AG09309 (cell line): ENCODE measurements around the gene COPS8.
A peak's percentile ranks its signal among the peaks of the same experiment; 100 is the strongest.

Experiments used
- DNase-seq: peaks from one replicate; pipeline ENCODE4 v3.0.0-alpha.2; 2010; ENCODE audit warnings: low read depth
- H3K4me3 ChIP-seq: 2 replicates; pipeline ENCODE4 v1.5.1; 2011; ENCODE audit warnings: mild to moderate bottlenecking, low read depth, low read length, moderate library complexity; ENCODE audit not compliant: control insufficient read depth
- TF ChIP-seq, protein P1 (sequence below): IDR thresholded peaks from 2 replicates; pipeline ENCODE4 v1.5.1; 2011; ENCODE audit warnings: mild to moderate bottlenecking, low read depth, low read length, inconsistent platforms; ENCODE audit not compliant: insufficient read depth, control insufficient read depth; ENCODE audit errors: missing control alignments

COPS8 gene

DNA sequence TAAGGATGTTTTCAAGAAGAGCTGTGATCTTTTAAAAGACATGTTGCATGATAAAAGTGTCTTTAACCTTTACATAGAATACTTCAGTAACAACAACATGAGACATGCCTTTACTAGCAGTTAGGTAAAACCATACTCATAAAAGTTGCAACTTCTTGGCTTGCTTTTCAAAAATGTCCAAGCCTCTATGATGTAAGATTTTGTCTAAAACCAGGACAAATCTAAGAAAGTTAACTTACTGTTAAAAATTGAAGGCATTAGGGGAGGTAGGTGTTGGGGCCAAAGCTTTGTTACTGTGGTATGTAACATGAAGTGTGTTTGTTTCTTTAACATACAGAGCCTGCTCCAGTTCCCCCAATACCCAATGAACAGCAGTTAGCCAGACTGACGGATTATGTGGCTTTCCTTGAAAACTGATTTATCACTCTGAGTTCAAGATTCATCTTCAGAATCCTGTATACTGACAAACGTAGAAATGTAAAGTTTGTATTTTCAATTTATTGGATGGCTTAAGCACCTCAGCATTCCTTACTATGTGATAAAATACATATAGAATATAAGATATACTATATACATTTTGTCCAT lies 11.7 kb downstream of the COPS8 start:
- H3K4me3 ChIP-seq: no peak overlapping the region
- no peak for DNase-seq
- TF ChIP-seq, protein P1, sequence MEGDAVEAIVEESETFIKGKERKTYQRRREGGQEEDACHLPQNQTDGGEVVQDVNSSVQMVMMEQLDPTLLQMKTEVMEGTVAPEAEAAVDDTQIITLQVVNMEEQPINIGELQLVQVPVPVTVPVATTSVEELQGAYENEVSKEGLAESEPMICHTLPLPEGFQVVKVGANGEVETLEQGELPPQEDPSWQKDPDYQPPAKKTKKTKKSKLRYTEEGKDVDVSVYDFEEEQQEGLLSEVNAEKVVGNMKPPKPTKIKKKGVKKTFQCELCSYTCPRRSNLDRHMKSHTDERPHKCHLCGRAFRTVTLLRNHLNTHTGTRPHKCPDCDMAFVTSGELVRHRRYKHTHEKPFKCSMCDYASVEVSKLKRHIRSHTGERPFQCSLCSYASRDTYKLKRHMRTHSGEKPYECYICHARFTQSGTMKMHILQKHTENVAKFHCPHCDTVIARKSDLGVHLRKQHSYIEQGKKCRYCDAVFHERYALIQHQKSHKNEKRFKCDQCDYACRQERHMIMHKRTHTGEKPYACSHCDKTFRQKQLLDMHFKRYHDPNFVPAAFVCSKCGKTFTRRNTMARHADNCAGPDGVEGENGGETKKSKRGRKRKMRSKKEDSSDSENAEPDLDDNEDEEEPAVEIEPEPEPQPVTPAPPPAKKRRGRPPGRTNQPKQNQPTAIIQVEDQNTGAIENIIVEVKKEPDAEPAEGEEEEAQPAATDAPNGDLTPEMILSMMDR: no peak

DNA sequence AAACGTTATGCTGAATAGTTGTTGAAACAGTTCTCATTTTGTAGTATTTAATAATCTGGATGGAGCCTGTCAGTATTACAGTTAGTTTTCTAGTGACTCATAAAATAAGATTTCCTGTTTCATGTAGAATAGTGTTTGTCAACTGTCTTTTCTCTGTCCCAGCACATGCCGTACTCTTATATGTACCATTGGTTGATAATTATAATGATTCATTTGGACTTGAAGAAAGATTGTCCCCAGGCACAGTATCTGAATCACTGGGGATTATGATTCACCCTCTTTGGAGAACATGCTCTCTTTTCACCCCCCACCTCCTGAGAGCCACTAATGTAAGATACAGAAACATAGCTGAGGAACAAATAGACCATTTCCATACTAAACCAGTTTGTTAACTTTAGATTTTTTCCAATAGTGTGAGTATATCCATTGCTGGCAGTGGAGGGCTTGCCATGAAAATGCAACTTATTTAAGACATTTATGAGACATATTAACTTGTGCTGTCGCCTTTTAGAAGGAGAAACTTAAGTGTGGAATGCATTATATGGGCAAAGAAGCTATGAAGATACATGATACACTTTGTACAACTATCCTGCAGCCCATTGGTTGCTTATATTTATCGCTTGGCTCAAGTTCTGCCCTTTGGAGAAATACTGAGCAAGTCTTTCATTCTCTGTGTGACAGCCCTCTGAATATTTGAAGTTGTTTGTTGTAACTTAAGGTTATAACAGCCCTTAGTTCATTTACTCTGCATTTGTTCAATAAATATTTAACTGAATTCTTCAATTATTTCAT lies 12.4 kb downstream of the COPS8 start:
- H3K4me3 ChIP-seq: no peak overlapping the region
- TF ChIP-seq, protein P1: no peak
- DNase-seq: peak; percentile 78

DNA sequence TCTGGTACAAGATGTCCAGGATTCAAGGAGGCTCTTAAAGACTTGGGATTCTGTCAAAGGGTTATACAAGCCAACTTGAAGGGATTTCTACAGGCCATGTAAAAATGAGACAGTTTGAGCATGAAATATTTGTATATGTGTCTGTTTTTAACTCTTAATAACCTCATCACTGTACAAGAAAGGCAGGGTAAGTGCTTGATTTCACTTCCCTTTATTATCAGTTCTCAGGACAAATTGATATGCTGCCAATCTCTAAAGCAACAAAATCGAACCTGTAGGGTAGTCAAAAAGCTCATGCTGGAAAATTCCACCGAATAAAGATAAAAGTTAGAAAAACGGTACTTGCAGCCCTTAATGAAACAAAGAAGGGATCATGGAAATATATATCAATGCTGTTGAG lies 14.1 kb downstream of the COPS8 start:
- no peak for DNase-seq
- no peak overlapping the region for H3K4me3 ChIP-seq
- TF ChIP-seq, protein P1: no peak

DNA sequence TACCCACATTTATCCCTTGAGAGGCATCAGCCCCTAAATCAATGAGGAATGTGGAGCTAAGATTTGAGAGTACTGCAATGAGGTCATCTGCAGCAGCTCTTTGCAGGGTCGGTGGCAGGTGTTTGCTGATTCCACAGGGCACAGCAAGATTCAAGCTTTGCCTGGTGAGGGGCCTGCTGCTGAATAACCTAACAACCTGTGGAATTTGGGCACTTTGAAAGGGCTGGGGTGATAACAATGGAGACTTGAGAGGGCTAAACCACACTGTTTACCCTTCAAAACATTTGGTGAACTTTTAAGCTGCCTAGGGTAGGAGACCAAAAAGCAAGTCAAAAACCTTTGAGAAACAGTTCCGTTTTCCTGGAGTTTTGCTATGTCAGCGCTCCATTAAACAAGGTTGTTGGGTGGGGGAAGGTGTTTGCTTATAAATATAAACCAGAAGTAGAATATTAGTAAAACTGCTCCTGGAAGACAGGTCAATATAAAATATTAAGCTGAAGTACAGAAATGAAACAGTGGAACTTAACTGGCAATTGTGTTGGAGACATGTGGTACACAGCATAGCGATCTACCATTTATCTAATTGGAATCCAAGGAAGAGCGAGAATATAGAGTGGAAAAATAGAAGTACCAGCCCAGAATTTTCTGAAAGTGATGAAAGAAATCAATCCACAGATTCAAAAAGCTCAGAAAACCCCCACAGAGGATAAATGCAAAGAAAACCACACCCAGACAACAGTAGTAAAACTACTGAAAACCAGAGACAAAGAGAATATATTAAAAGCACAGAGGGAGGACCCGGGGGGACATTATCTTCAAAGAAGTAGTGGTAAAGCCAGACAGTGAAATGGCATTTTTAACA lies 15.7 kb downstream of the COPS8 start:
- no peak for DNase-seq
- TF ChIP-seq, protein P1: no peak
- no peak overlapping the region for H3K4me3 ChIP-seq

DNA sequence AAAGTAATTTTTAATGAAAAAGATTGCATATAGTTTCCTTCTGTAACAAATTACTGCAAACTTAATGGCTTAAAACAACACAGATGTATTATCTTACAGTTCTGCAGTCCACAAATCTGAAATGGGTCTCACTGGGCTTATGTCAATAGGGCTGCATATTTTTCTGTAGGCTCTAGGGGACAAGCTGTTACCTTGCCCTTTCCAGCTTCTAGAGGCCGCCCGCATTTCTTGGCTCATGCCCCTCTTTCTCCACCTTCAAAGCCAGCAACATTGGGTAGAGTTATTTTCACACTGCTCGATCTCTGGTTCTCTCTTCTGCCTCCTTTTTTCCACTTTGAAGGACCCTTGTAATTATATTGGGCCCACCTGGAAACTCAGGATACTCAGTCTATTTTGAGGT lies 16.7 kb downstream of the COPS8 start:
- TF ChIP-seq, protein P1: no peak
- DNase-seq: no peak
- H3K4me3 ChIP-seq: no peak overlapping the region

DNA sequence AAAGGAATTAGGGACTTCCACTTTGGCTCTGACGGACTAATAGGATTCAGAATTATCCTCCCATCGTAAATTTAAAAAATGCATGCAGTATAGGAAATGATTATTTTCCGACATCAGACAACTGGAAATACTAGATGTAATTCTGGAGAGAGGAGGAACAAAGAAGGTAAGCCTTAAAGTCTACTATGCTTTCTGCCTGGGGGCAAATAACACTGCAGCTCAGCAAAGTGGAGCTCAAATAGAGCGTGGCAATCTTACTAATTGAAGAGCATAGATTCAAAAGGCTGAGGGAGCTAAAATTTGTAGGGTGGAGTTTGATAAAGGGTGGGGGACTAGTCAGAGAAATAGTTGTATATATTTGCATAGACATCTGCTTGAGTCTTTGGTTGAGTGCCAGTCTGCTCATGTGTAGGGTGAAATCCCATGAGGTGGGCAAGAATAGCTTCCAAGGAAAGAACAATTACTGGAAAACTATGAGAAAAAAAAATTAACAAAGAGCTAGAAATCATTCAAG lies 23.8 kb downstream of the COPS8 start:
- TF ChIP-seq, protein P1: no peak
- no peak overlapping the region for H3K4me3 ChIP-seq
- no peak for DNase-seq
